Measurements from ENCODE around the gene METTL15.
"Not testable (repeated sequence)": the region's sequence is repeated elsewhere in the genome, so short reads cannot be mapped to it uniquely, and the experiment has no call there.

GRCh38 chr11:28136157-28136556 is 28.0 kb downstream of the METTL15 start:
- not testable (repeated sequence) for TF ChIP-seq CTCF, POLR2A (IDR thresholded peaks at IDR 0.05)

Data from uterus (tissue), 2 donors.